SJCRH30 (cell line): Measurements from ENCODE around the gene GNAI3. TPM values are rescaled to one million over a fixed set of nuclear protein-coding genes. Genes with fewer than 3 reads are reported as not detected.

Experiments
- DNase-seq, 2 experiments: peaks; one replicate each; pipeline ENCODE4 v3.0.0-alpha.2; 2015 to 2020
- H3K27ac ChIP-seq: fragments of 250-450 bp; sonication (Bioruptor Pico); 2 replicates; pipeline ENCODE4 v1.5.1; 2020; ENCODE audit warnings: mild to moderate bottlenecking, moderate library complexity
- H3K27me3 ChIP-seq: fragments of 250-450 bp; sonication (Bioruptor Pico); 2 replicates; pipeline ENCODE4 v1.5.1; 2020; ENCODE audit warnings: mild to moderate bottlenecking, moderate library complexity
- H3K36me3 ChIP-seq: fragments of 250-450 bp; sonication (Bioruptor Pico); 2 replicates; pipeline ENCODE4 v1.5.1; 2020; ENCODE audit warnings: mild to moderate bottlenecking, moderate library complexity
- H3K4me1 ChIP-seq: fragments of 250-450 bp; sonication (Bioruptor Pico); 2 replicates; pipeline ENCODE4 v1.5.1; 2020; ENCODE audit warnings: mild to moderate bottlenecking, moderate library complexity
- H3K4me3 ChIP-seq: fragments of 250-450 bp; sonication (Bioruptor Pico); 2 replicates; pipeline ENCODE4 v1.5.1; 2020; ENCODE audit warnings: mild to moderate bottlenecking, moderate library complexity
- H3K9me3 ChIP-seq: fragments of 250-450 bp; sonication (Bioruptor Pico); replicated peaks from 2 replicates; pipeline ENCODE4 v1.5.1; 2020; ENCODE audit warnings: mild to moderate bottlenecking, moderate library complexity
- total RNA-seq: library from RNA; depleted of rRNA; stranded (reverse); fragments of >200 nt; shearing (Covaris generic); gene quantifications from 2 replicates; pipeline ENCODE4 v1.2.3, GENCODE V29; 2014

GNAI3 gene
- total RNA-seq, 1 experiment from 2014 or later = 13.4 TPM

DNA sequence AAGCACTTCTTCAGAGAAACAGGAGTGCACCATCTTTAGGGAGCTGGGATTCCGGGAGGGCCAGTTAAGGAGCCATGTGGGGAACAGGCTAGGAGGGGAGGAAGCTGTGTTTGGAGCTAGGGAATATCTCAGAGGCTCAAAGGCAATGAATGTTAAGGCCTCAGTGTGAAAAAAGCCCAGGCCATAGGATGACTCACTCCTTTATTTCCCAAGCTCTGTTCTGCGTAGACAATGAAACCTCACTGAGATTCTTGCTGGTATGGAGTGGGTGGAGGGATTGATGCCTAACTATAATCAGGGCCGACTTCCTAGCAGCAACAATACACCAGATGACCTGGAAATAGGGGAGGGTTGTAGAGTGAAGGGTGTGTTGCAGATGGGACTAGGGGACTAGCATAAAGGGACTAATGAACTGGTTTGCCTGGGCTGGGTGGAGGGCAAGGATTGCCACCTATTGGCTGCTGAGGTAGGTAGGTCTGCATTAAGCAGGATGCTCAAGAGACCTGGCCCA, 68.9 kb downstream of the GNAI3 start:
- no peak for DNase-seq
- no peaks in the 10 kb centered on the region for H3K27me3 ChIP-seq
- no peaks in the 10 kb centered on the region for H3K9me3 ChIP-seq
- H3K36me3 ChIP-seq = no peaks in the 10 kb centered on the region
- no peak overlapping the region for H3K27ac ChIP-seq
- 0 out of 2 replicates have a peak, but pooled peaks cover 3% of the 10 kb centered on the region for H3K4me1 ChIP-seq
- no peak overlapping the region for H3K4me3 ChIP-seq

DNA sequence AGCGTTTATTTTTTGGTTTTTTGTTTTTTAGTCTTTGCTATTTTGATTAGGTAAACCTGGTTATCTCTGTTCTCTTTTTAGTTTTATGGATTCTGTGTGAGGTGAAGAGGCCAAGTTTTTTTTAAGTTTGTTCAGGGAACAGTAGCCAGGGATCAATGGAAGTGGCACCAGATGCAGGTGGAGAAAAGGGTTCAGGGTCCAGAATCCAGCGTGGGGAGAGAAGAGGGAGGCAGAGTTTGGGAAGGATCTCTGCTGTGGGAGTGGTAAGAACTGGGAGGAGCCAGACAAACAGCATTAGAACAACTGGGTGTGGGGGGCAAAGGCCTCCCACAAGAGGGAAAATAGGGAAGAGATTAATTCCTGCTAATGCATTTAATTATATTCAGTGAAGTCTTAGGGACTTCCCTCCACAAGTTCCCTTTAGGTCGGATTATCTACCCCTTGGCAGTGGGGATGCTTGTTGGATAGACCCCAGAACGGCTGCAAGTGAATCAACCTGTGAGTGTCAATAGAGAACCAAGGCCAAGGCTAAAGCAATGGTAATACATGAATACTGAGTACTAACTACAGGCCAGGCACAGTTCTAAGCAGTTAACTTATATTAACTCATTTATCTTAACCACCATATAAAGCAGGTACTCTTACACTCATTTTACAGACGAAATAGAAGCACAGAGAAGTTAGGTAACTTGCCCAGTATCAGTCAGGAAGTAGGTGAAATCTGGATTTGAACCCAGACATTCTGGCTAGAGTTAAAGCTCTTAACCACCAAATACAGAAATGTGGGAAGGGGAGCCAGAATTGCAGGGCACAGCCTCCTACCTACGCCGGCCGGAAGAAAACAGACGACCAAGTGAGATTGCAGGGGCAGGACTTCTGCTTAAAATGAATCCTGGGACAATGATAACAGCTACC, 70.5 kb downstream of the GNAI3 start:
- Histone ChIP-seq H3K27ac (peak overlapping the region; percentile 52), H3K4me3 (peak overlapping the region; percentile 73), H3K27me3 (no peaks in the 10 kb centered on the region), H3K9me3 (no peaks in the 10 kb centered on the region), H3K36me3 (no peaks in the 10 kb centered on the region), H3K4me1 (peaks cover 6% of the 10 kb centered on the region)
- no peak for DNase-seq

DNA sequence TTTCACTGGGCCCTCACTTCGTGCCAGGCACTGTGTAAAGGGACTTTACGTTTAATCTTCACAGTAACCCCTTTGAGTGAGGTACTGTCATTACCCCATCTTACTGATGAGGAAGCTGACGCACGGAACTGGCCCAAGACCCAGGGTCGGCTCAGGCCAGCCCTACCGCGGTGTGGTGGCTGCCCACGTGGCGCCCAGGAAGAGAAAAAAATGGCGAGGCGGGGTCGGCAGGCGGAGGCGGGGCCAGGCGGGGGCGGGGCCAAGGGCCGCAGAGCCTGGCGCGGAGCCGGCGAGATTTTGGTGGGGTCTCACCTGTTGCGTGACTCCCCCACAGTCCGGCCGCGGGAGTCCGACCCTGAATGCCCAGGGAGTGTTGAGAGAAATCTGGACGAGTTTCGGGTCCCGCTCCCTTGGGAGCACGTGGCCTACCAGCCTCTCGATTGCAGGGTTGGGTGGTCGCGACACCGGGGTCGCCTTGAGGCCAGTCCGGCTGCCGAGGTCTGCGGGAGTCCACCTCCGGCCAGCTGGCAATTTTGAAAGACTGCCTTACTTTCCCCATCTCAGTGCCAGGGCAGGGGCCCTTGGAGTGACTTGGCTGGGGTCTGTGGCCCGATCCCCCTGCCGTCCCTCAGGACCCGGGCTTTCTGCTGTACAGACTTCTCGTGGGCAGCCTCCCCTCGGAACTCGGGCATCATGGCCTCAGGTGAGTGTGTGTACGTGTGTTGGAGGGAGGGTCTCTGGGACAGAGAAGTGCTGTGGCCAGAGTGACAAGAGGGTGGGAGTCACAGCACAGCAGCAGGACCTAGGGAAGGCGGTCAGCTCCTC, 71.4 kb downstream of the GNAI3 start, which contains the start of the genes AMPD2 and GNAT2:
AMPD2 (plus strand) TSS at position 262 of the 825 bp plus-strand sequence. CDS start 1,339 bp downstream, outside the sequence.
GNAT2 (minus strand) TSS at position 41 of the 825 bp plus-strand sequence. CDS start 6,746 bp downstream, outside the sequence.
- Histone ChIP-seq H3K9me3 (no peaks in the 10 kb centered on the region), H3K36me3 (no peaks in the 10 kb centered on the region), H3K4me3 (peak within 1 kb of the TSS; percentile 73), H3K27me3 (no peaks in the 10 kb centered on the region), H3K27ac (peak within 1 kb of the TSS; percentile 52), H3K4me1 (peaks cover 14% of the 10 kb centered on the region)
- DNase-seq = peak; percentile 69 to 73

DNA sequence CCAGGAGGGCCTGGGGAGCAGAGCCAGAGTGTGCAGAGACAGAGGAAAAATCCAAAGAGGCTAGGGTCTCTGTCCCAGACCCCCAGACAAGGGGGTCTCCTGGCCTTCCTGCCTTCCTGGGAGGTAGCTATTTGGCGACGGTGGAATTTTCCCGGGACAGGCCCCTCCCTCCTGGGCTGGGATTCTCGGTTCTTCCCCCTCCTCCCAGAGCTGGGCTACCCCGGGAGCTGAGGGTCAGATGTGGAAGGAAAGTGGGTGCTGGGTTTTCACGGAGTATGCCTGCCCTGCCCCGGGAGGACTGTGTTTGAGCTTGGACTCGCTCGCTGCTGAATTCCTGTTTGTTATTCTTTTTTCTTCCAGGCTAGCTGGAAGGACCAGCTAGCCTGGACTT, 72.0 kb downstream of the GNAI3 start:
- Histone ChIP-seq H3K27me3 (no peaks in the 10 kb centered on the region), H3K4me1 (peaks cover 20% of the 10 kb centered on the region), H3K36me3 (no peaks in the 10 kb centered on the region), H3K9me3 (no peaks in the 10 kb centered on the region), H3K27ac (peak overlapping the region; percentile 52), H3K4me3 (peak overlapping the region; percentile 73)
- peak; percentile 45 to 58 for DNase-seq

DNA sequence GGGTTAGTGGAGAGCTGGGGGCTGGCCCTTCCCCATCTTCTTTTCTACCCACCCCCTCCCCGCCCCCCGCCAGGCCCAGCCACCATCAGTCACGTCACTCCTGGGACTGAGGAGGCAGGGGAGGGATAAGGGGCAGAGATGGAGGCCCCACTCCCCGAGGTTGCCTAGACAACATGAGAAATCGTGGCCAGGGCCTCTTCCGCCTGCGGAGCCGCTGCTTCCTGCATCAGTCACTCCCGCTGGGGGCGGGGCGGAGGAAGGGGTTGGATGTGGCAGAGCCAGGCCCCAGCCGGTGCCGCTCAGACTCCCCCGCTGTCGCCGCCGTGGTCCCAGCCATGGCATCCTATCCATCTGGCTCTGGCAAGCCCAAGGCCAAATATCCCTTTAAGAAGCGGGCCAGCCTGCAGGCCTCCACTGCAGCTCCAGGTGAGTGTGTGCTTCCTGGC, 72.4 kb downstream of the GNAI3 start:
- Histone ChIP-seq H3K4me1 (peaks cover 25% of the 10 kb centered on the region), H3K36me3 (no peaks in the 10 kb centered on the region), H3K27ac (peak overlapping the region; percentile 52; the same call in 1 of the 2 replicates), H3K9me3 (no peaks in the 10 kb centered on the region), H3K4me3 (peak overlapping the region; percentile 73), H3K27me3 (no peaks in the 10 kb centered on the region)
- DNase-seq = peak; percentile 92 to 94

DNA sequence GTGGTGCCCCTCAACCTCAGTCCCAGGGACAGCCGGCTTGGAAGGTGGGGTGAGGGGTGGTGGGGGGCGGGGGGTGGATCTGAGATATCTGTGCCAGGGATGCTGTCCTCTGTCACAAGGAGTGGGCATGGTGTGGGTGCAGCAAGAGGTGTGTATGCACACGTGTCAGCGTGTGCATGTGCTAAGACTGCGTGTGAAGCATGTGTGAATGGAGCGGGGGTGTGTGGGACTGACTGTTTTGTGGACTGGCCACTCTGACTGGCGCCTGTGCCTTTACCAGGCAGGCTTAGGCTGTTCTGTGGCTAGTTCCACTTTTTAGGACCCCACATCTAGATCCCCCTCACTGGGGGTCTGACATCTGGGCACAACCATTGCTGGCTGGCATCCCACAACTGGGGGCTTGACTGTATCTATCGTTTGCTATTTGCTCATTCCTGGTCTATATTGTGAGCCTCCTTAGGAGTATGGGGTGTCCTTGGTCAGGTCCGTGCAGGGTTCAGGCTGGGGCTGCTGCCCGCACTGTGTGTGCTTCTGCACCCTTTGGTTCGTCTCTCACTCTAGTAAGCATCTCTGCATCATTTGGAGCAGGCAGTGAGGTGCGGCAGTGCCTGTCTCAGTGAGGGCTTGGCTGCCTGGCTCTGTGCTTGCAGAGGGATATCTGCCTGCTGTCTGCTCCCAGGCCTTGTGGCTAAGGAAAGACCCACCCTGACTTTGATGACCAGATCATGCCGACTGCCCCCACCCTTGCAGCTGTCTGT, 73.1 kb downstream of the GNAI3 start:
- DNase-seq = no peak
- no peaks in the 10 kb centered on the region for H3K27me3 ChIP-seq

DNA sequence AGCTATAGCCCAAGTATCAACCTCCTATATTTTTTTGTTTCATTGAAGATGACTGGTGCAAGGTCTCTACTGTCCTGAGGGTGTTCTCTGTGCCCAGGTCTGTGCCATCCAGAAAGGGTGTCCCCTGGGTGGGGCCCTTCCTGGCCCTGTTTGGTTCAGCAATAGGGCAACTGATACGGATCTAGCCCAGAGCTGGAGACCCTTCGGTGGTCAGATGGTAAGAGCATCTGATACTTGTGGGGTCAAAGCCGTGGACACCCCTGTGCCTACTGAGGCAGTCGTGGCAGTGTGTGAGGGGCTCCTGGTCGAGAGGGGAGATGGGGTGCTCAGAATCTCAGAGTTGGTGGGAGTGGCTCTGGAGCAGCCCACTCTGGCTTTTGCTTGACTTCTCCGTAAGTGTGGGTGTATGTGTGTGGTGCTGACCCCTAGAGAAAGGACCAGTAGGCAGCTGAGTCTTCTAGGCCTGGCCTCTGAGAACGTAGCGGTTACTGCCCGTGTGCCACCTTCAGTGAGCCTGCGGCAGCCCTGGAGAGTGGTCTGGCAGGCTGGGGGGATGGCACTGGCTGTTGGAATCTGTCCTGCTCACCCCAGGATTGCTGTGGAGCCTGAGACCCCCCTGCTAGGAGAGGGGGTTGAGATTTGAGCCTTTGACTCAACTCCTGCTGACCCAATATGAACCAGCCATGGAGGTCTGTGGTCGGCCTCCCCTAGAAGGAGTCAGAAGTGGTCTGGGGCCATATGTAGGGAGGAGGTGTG, 73.9 kb downstream of the GNAI3 start:
- no peaks in the 10 kb centered on the region for H3K27me3 ChIP-seq
- H3K9me3 ChIP-seq = no peaks in the 10 kb centered on the region
- no peak overlapping the region for H3K4me3 ChIP-seq
- no peak overlapping the region for H3K27ac ChIP-seq
- no peak for DNase-seq
- H3K4me1 ChIP-seq = peaks cover 28% of the 10 kb centered on the region
- H3K36me3 ChIP-seq = no peaks in the 10 kb centered on the region

More for the DNA sequence above, 73.1 kb downstream of the GNAI3 start:
- H3K4me3 ChIP-seq = peak overlapping the region; percentile 73
- H3K9me3 ChIP-seq = no peaks in the 10 kb centered on the region
- no peaks in the 10 kb centered on the region for H3K36me3 ChIP-seq
- no peak overlapping the region for H3K27ac ChIP-seq
- peaks cover 28% of the 10 kb centered on the region for H3K4me1 ChIP-seq

DNA sequence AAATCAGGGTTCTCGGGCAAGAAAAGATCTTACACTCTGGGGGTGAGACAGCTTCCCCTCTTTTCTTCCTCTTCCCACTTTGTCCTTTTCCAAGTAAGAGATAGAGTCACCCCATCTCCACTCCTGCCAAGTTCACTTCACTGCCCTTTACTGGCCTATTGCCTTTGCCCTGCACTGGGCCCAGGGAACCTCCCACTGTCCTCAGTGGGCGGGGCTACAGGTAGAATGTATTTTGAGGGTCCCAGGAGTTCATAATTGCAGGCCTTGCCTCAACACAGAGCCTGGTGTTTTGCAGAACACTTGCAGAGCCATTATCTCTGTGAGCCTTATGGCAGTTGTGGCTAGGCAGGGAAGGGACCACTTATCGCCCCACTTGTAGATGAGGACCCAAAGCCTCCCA, 74.5 kb downstream of the GNAI3 start:
- H3K27ac ChIP-seq = no peak overlapping the region
- H3K27me3 ChIP-seq = no peaks in the 10 kb centered on the region
- no peaks in the 10 kb centered on the region for H3K9me3 ChIP-seq
- no peak for DNase-seq
- H3K4me1 ChIP-seq = peaks cover 25% of the 10 kb centered on the region
- H3K36me3 ChIP-seq = no peaks in the 10 kb centered on the region; the same call in 1 of the 2 replicates
- H3K4me3 ChIP-seq = no peak overlapping the region

DNA sequence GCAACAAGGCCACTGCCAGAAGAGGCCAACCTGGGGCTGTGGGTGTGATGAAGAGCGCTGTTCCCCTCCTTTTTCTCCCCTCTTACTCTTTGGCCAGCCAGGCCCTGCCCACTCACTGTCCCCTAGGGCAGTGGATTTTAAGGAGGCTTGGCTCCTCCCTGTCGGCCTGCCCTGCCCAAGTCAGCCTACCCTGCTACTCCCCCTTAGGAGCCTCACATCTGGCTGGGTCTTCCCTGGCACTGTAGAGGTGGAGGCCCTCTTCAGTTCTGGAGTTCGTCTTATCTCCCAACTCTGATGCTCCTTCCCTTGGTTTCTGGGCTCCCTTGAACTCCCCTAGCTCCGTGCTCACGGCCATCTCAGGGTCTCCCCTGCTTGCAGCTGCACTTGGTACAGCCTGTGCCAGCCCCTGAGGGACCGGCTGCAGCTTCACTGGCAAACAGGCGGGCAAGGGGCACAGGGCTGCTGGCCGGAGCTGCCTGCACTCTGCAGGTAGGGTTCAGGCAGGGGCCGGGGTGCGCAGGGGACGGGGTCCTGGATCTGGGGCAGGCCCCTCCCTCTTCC, 75.3 kb downstream of the GNAI3 start:
- Histone ChIP-seq H3K36me3 (peaks cover 4% of the 10 kb centered on the region; the same call in 1 of the 2 replicates), H3K27me3 (no peaks in the 10 kb centered on the region), H3K4me3 (no peak overlapping the region), H3K27ac (no peak overlapping the region; the same call in 1 of the 2 replicates), H3K4me1 (peaks cover 25% of the 10 kb centered on the region), H3K9me3 (no peaks in the 10 kb centered on the region)
- no peak for DNase-seq

DNA sequence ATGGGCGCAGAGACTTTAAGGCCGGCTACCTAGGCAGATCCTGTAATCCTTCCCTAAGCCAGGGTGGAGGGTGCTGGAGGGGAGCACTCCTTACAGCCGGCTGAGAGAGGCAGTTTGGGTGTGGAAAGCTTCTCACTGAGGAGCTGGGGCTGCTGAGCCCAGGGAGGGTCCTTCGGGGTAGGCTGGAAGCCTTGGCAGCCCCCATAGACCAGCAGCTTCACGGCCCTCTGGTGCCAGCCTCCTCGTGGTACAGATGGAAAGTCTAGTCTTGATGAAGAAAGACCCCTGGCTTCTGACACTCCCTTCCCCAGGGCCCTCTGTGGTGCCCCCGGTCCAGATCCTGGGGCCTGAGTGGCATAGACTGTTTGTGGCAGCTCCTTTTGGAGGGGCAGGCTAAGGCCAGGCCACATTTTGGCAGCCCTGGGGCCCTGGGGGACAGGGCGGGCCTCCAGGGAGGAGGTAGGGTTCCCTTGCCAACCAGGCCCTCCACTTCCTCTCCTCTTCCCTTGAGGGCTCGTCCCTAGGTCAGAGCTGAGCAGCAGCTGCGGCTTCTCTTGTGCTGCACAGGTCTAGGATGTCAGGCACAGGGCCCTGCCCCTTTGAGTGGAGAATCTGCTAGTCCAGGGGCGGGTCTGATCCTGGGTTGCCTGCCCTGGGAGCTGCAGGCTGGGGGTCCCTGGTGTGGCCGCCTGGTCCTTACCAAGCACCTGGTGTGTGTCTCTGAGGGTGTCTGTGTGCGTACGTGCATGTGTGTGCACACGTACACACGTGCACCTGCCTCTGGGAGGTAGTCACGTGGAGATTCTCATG, 76.0 kb downstream of the GNAI3 start:
- Histone ChIP-seq H3K27me3 (no peaks in the 10 kb centered on the region), H3K4me3 (no peak overlapping the region), H3K9me3 (no peaks in the 10 kb centered on the region), H3K4me1 (peaks cover 25% of the 10 kb centered on the region), H3K36me3 (peaks cover 4% of the 10 kb centered on the region; the same call in 1 of the 2 replicates), H3K27ac (peak overlapping the region; percentile 26; the same call in 1 of the 2 replicates)
- DNase-seq = peak; percentile 79 to 81

DNA sequence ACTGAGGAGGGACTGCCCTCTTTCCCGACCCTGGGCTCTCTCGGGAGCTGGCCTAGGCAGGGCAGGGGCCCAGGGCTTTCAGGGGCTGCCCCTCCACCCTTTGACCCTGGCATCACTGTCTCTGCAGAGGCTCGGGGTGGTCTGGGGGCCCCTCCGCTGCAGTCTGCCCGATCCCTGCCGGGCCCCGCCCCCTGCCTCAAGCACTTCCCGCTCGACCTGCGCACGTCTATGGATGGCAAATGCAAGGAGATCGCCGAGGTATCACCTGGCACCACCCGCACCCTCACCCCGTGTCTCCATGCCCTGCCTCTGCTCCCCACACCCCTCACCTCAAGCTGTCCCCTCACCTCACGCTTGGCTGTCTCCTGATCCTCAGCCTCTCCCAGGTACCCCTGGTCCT, 76.8 kb downstream of the GNAI3 start:
- Histone ChIP-seq H3K27me3 (no peaks in the 10 kb centered on the region), H3K4me3 (peak overlapping the region; percentile 28), H3K9me3 (no peaks in the 10 kb centered on the region), H3K36me3 (peaks cover 4% of the 10 kb centered on the region; the same call in 1 of the 2 replicates), H3K27ac (peak overlapping the region; percentile 26), H3K4me1 (peaks cover 25% of the 10 kb centered on the region)
- no peak for DNase-seq
